H1 (cell line): ENCODE data around the gene DNLZ. TPM values are rescaled to one million over a fixed set of nuclear protein-coding genes. Genes with fewer than 3 reads are reported as not detected.

Experiments
- ASH2L ChIP-seq: fragments of 200-600, 300-600 bp; sonication (generic); IDR thresholded peaks from one replicate; pipeline ENCODE4 v1.7.1; 2017; ENCODE audit warnings: low read length
- CEBPB ChIP-seq: IDR thresholded peaks from 2 replicates; pipeline ENCODE4 v1.6.1; 2012; ENCODE audit warnings: low read depth, low read length
- CHD1 ChIP-seq: IDR thresholded peaks from 2 replicates; pipeline ENCODE4 v1.6.1; 2012; ENCODE audit warnings: low read depth, low read length, improper control_type of control experiment
- EZH2 ChIP-seq: fragments of 200-600 bp; sonication (generic); IDR thresholded peaks from 2 replicates; pipeline ENCODE4 v1.7.1; 2012; ENCODE audit warnings: low read depth, mild to moderate bottlenecking, moderate library complexity, low read length, inconsistent platforms; ENCODE audit not compliant: severe bottlenecking
- HDAC6 ChIP-seq: IDR thresholded peaks from one replicate; pipeline ENCODE4 v1.7.1; 2012; ENCODE audit warnings: low read depth, mild to moderate bottlenecking, inconsistent platforms, low read length, moderate library complexity
- MAFK ChIP-seq: IDR thresholded peaks from 2 replicates; pipeline ENCODE4 v1.6.1; 2012; ENCODE audit warnings: low read depth, mild to moderate bottlenecking, improper control_type of control experiment, low read length
- POU5F1 ChIP-seq: IDR thresholded peaks from 2 replicates; pipeline ENCODE4 v1.6.1; 2011; ENCODE audit warnings: low read depth, mild to moderate bottlenecking, low read length, moderate library complexity
- SIN3A ChIP-seq, 2 experiments: IDR thresholded peaks in 1 of 2; conservative IDR thresholded peaks in 1 of 2; 2 replicates each; pipeline ENCODE4 v1.6.1; 2011 to 2012; ENCODE audit warnings: low read length in 2 of 2, improper control_type of control experiment in 1 of 2, low read depth in 1 of 2, mild to moderate bottlenecking in 1 of 2
- SIRT6 ChIP-seq: IDR thresholded peaks from one replicate; pipeline ENCODE4 v1.7.1; 2012; ENCODE audit warnings: low read length, inconsistent platforms
- SP1 ChIP-seq: IDR thresholded peaks from 2 replicates; pipeline ENCODE4 v1.6.1; 2011; ENCODE audit warnings: low read depth, low read length
- SRF ChIP-seq: IDR thresholded peaks from 2 replicates; pipeline ENCODE4 v1.6.1; 2011; ENCODE audit warnings: mild to moderate bottlenecking, low read depth, low read length, moderate library complexity
- YY1 ChIP-seq: IDR thresholded peaks from 2 replicates; pipeline ENCODE4 v1.6.1; 2011; ENCODE audit warnings: low read depth, mild to moderate bottlenecking, low read length
- polyA plus RNA-seq, 7 experiments: library from polyadenylated mRNA; depleted of rRNA in 3 of 7; stranded (reverse) in 5 of 7; unstranded in 2 of 7; fragments of >200 nt in 5 of 7; fragments of 200-250 nt in 2 of 7; gene quantifications; 1 replicate in 5 of 7; 2 replicates in 1 of 7; 4 replicates in 1 of 7; pipeline versions ENCODE4 v1.2.1 to v1.2.3, GENCODE V29; 2011 to 2013; ENCODE audit warnings: missing spikeins in 2 of 7, mixed read lengths in 2 of 7
- total RNA-seq: library from RNA; stranded (reverse); fragmentation: NEBNext Ultra II Directional; extraction: Animal tissue kit (Norgen Biotek cat#: 25700); gene quantifications from 2 replicates; pipeline ENCODE4 v1.2.1, GENCODE V29; 2021
- TF ChIP-seq, protein P1 (sequence below): fragments of 300-600 bp; sonication (generic); IDR thresholded peaks from 2 replicates; pipeline ENCODE4 v1.7.1; 2012; ENCODE audit warnings: low read length, moderate library complexity, mild to moderate bottlenecking, inconsistent platforms; ENCODE audit not compliant: insufficient replicate concordance

DNLZ gene
- total and polyA plus RNA-seq, 2 of the 8 experiments (the other 6 are each of a cell fraction or from before 2014, with no cell fraction given), result 11.6 to 17.9 TPM

GRCh38 chr9:136333486-136333885 lies 30.1 kb downstream of the DNLZ start (continued):
- TF ChIP-seq, protein P1, sequence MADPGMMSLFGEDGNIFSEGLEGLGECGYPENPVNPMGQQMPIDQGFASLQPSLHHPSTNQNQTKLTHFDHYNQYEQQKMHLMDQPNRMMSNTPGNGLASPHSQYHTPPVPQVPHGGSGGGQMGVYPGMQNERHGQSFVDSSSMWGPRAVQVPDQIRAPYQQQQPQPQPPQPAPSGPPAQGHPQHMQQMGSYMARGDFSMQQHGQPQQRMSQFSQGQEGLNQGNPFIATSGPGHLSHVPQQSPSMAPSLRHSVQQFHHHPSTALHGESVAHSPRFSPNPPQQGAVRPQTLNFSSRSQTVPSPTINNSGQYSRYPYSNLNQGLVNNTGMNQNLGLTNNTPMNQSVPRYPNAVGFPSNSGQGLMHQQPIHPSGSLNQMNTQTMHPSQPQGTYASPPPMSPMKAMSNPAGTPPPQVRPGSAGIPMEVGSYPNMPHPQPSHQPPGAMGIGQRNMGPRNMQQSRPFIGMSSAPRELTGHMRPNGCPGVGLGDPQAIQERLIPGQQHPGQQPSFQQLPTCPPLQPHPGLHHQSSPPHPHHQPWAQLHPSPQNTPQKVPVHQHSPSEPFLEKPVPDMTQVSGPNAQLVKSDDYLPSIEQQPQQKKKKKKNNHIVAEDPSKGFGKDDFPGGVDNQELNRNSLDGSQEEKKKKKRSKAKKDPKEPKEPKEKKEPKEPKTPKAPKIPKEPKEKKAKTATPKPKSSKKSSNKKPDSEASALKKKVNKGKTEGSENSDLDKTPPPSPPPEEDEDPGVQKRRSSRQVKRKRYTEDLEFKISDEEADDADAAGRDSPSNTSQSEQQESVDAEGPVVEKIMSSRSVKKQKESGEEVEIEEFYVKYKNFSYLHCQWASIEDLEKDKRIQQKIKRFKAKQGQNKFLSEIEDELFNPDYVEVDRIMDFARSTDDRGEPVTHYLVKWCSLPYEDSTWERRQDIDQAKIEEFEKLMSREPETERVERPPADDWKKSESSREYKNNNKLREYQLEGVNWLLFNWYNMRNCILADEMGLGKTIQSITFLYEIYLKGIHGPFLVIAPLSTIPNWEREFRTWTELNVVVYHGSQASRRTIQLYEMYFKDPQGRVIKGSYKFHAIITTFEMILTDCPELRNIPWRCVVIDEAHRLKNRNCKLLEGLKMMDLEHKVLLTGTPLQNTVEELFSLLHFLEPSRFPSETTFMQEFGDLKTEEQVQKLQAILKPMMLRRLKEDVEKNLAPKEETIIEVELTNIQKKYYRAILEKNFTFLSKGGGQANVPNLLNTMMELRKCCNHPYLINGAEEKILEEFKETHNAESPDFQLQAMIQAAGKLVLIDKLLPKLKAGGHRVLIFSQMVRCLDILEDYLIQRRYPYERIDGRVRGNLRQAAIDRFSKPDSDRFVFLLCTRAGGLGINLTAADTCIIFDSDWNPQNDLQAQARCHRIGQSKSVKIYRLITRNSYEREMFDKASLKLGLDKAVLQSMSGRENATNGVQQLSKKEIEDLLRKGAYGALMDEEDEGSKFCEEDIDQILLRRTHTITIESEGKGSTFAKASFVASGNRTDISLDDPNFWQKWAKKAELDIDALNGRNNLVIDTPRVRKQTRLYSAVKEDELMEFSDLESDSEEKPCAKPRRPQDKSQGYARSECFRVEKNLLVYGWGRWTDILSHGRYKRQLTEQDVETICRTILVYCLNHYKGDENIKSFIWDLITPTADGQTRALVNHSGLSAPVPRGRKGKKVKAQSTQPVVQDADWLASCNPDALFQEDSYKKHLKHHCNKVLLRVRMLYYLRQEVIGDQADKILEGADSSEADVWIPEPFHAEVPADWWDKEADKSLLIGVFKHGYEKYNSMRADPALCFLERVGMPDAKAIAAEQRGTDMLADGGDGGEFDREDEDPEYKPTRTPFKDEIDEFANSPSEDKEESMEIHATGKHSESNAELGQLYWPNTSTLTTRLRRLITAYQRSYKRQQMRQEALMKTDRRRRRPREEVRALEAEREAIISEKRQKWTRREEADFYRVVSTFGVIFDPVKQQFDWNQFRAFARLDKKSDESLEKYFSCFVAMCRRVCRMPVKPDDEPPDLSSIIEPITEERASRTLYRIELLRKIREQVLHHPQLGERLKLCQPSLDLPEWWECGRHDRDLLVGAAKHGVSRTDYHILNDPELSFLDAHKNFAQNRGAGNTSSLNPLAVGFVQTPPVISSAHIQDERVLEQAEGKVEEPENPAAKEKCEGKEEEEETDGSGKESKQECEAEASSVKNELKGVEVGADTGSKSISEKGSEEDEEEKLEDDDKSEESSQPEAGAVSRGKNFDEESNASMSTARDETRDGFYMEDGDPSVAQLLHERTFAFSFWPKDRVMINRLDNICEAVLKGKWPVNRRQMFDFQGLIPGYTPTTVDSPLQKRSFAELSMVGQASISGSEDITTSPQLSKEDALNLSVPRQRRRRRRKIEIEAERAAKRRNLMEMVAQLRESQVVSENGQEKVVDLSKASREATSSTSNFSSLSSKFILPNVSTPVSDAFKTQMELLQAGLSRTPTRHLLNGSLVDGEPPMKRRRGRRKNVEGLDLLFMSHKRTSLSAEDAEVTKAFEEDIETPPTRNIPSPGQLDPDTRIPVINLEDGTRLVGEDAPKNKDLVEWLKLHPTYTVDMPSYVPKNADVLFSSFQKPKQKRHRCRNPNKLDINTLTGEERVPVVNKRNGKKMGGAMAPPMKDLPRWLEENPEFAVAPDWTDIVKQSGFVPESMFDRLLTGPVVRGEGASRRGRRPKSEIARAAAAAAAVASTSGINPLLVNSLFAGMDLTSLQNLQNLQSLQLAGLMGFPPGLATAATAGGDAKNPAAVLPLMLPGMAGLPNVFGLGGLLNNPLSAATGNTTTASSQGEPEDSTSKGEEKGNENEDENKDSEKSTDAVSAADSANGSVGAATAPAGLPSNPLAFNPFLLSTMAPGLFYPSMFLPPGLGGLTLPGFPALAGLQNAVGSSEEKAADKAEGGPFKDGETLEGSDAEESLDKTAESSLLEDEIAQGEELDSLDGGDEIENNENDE, result no peak
- no peak for TF ChIP-seq CHD1
- TF ChIP-seq SRF, result no peak
- no peak for TF ChIP-seq YY1
- no peak for TF ChIP-seq HDAC6
- TF ChIP-seq SP1, result no peak
- no peak for TF ChIP-seq ASH2L
- no peak for TF ChIP-seq EZH2
- TF ChIP-seq POU5F1, result no peak
- TF ChIP-seq CEBPB, result no peak
- TF ChIP-seq SIN3A (conservative IDR thresholded peaks at IDR 0.05 in 1 of 2, IDR thresholded peaks at IDR 0.05 in 1 of 2; ENCODE audit: low read depth in 1 of 2, low read length in 2 of 2), result no peak
- no peak for TF ChIP-seq MAFK
- TF ChIP-seq SIRT6, result no peak
